ENCODE results near the gene CD6. TPM values are rescaled to one million over a fixed set of nuclear protein-coding genes. Genes with fewer than 3 reads are reported as not detected.
A peak's percentile ranks its signal among the peaks of the same experiment; 100 is the strongest.

Gene CD6
- total RNA-seq, 2 donors from 2014 or later: 254 to 438 TPM

GRCh38 chr11:61009392-61010275 is 38.2 kb downstream of the CD6 start:
- H3K4me1 Mint-ChIP-seq: peaks cover 52% of the 10 kb centered on the region
- H3K9me3 Mint-ChIP-seq: no peaks in the 10 kb centered on the region
- peaks cover 98% of the 10 kb centered on the region for H3K36me3 Mint-ChIP-seq (ENCODE audit: low read depth)
- ATAC-seq (replicated peaks): peak; percentile 62
- H3K4me3 Mint-ChIP-seq: peak overlapping the region; percentile 50
- peak overlapping the region; percentile 74 for H3K27ac Mint-ChIP-seq
- no peaks in the 10 kb centered on the region for H3K27me3 Mint-ChIP-seq

GRCh38 chr11:61010466-61011228 is 39.2 kb downstream of the CD6 start:
- Mint-ChIP-seq H3K27me3 (no peaks in the 10 kb centered on the region), H3K4me1 (peaks cover 47% of the 10 kb centered on the region), H3K27ac (peak overlapping the region; percentile 74), H3K36me3 (ENCODE audit: low read depth) (peaks cover 98% of the 10 kb centered on the region), H3K4me3 (peak overlapping the region; percentile 50), H3K9me3 (no peaks in the 10 kb centered on the region)
- ATAC-seq (replicated peaks): no peak

- Mint-ChIP-seq H3K9me3 (no peaks in the 10 kb centered on the region), H3K27ac (peak overlapping the region; percentile 97)
Measured at GRCh38 chr11:61011229-61011870, 39.9 kb downstream of the CD6 start.

GRCh38 chr11:61011950-61012736 is 40.7 kb downstream of the CD6 start:
- Mint-ChIP-seq H3K4me1 (peaks cover 45% of the 10 kb centered on the region), H3K9me3 (no peaks in the 10 kb centered on the region), H3K4me3 (no peak overlapping the region), H3K27me3 (no peaks in the 10 kb centered on the region), H3K36me3 (ENCODE audit: low read depth) (peaks cover 98% of the 10 kb centered on the region), H3K27ac (peak overlapping the region; percentile 97)
- no peak for ATAC-seq (replicated peaks)

More at GRCh38 chr11:61011229-61011870, 39.9 kb downstream of the CD6 start:
- Mint-ChIP-seq H3K36me3 (ENCODE audit: low read depth) (peaks cover 98% of the 10 kb centered on the region), H3K4me3 (no peak overlapping the region), H3K4me1 (peaks cover 51% of the 10 kb centered on the region), H3K27me3 (no peaks in the 10 kb centered on the region)
- ATAC-seq (replicated peaks): no peak

- Mint-ChIP-seq H3K36me3 (ENCODE audit: low read depth) (peaks cover 100% of the 10 kb centered on the region), H3K4me1 (peaks cover 50% of the 10 kb centered on the region), H3K27ac (peak overlapping the region; percentile 97), H3K4me3 (peak overlapping the region; percentile 12), H3K27me3 (no peaks in the 10 kb centered on the region), H3K9me3 (no peaks in the 10 kb centered on the region)
- ATAC-seq (replicated peaks): no peak
Measured at GRCh38 chr11:61012737-61013215, 41.3 kb downstream of the CD6 start.

- H3K27me3 Mint-ChIP-seq: no peaks in the 10 kb centered on the region
- H3K4me3 Mint-ChIP-seq: peak overlapping the region; percentile 26
- H3K4me1 Mint-ChIP-seq: peaks cover 47% of the 10 kb centered on the region
- no peak for ATAC-seq (replicated peaks)
- peaks cover 100% of the 10 kb centered on the region for H3K36me3 Mint-ChIP-seq (ENCODE audit: low read depth)
- H3K9me3 Mint-ChIP-seq: no peaks in the 10 kb centered on the region
- peak overlapping the region; percentile 97 for H3K27ac Mint-ChIP-seq
Measured at GRCh38 chr11:61018059-61018458, 46.6 kb downstream of the CD6 start.

- no peaks in the 10 kb centered on the region for H3K9me3 Mint-ChIP-seq
- no peaks in the 10 kb centered on the region for H3K27me3 Mint-ChIP-seq
- ATAC-seq (replicated peaks): no peak
- peaks cover 45% of the 10 kb centered on the region for H3K4me1 Mint-ChIP-seq
- H3K36me3 Mint-ChIP-seq (ENCODE audit: low read depth): peaks cover 100% of the 10 kb centered on the region
- peak overlapping the region; percentile 88 for H3K4me3 Mint-ChIP-seq
- H3K27ac Mint-ChIP-seq: peak overlapping the region; percentile 97
Measured at GRCh38 chr11:61019037-61019831, 47.8 kb downstream of the CD6 start.

GRCh38 chr11:61019832-61020405 is 48.4 kb downstream of the CD6 start:
- Mint-ChIP-seq H3K4me1 (peaks cover 48% of the 10 kb centered on the region), H3K4me3 (peak overlapping the region; percentile 88), H3K27ac (peak overlapping the region; percentile 97), H3K36me3 (ENCODE audit: low read depth) (peaks cover 100% of the 10 kb centered on the region), H3K27me3 (no peaks in the 10 kb centered on the region), H3K9me3 (no peaks in the 10 kb centered on the region)
- no peak for ATAC-seq (replicated peaks)

- Mint-ChIP-seq H3K36me3 (ENCODE audit: low read depth) (peaks cover 100% of the 10 kb centered on the region), H3K4me1 (peaks cover 50% of the 10 kb centered on the region), H3K4me3 (peak overlapping the region; percentile 88), H3K27ac (peak overlapping the region; percentile 97), H3K27me3 (no peaks in the 10 kb centered on the region), H3K9me3 (no peaks in the 10 kb centered on the region)
- no peak for ATAC-seq (replicated peaks)
Measured at GRCh38 chr11:61020551-61021235, 49.2 kb downstream of the CD6 start.

- Mint-ChIP-seq H3K36me3 (ENCODE audit: low read depth) (peaks cover 100% of the 10 kb centered on the region), H3K27ac (peak overlapping the region; percentile 97), H3K4me1 (peaks cover 43% of the 10 kb centered on the region), H3K4me3 (peak overlapping the region; percentile 88), H3K9me3 (no peaks in the 10 kb centered on the region), H3K27me3 (no peaks in the 10 kb centered on the region)
- peak; percentile 59 for ATAC-seq (replicated peaks)
Measured at GRCh38 chr11:61021661-61022212, 50.3 kb downstream of the CD6 start.

- H3K36me3 Mint-ChIP-seq (ENCODE audit: low read depth): peaks cover 100% of the 10 kb centered on the region
- H3K4me3 Mint-ChIP-seq: peak overlapping the region; percentile 88
- peak; percentile 18 for ATAC-seq (replicated peaks)
- no peaks in the 10 kb centered on the region for H3K9me3 Mint-ChIP-seq
- peak overlapping the region; percentile 97 for H3K27ac Mint-ChIP-seq
- peaks cover 46% of the 10 kb centered on the region for H3K4me1 Mint-ChIP-seq
- no peaks in the 10 kb centered on the region for H3K27me3 Mint-ChIP-seq
Measured at GRCh38 chr11:61022311-61023085, 51.0 kb downstream of the CD6 start.

Measured in activated T-helper 17 cell treated with anti-CD3 and anti-CD28 coated beads, Interleukin-2, amount 50 U/mL, for 72 hours (primary cell).